K562 (cell line): Measurements from ENCODE around the gene RUVBL2. TPM values are rescaled to one million over a fixed set of nuclear protein-coding genes. Genes with fewer than 3 reads are reported as not detected.
A peak's percentile ranks its signal among the peaks of the same experiment; 100 is the strongest.

Experiments
- ADNP ChIP-seq: fragments of 200-800 bp; sonication (Bioruptor generic); IDR thresholded peaks from 2 replicates; pipeline ENCODE4 v1.6.1; 2016; ENCODE audit warnings: missing genetic modification characterization, missing compliant biosample characterization
- CBX5 ChIP-seq: IDR thresholded peaks from 2 replicates; pipeline ENCODE4 v1.6.1; 2014; ENCODE audit warnings: low read depth, borderline replicate concordance
- CREB1 ChIP-seq, 2 experiments: sonication (generic) in 1 of 2; formaldehyde crosslinking in 1 of 2; IDR thresholded peaks; 2 replicates each; pipeline versions ENCODE4 v1.6.1 to v1.8.0; 2012 to 2022; ENCODE audit warnings: inconsistent platforms in 1 of 2, mild to moderate bottlenecking in 1 of 2, missing genetic modification reagents in 1 of 2, moderate library complexity in 1 of 2
- DDX20 ChIP-seq: fragments of 450-650 bp; IDR thresholded peaks from 2 replicates; pipeline ENCODE4 v1.6.1; 2016; ENCODE audit warnings: missing genetic modification characterization, low read depth, mild to moderate bottlenecking, missing compliant biosample characterization, moderate library complexity
- ETS1 ChIP-seq: conservative IDR thresholded peaks from 2 replicates; pipeline ENCODE4 v1.6.1; 2011; ENCODE audit warnings: low read depth, mild to moderate bottlenecking, low read length; ENCODE audit not compliant: control insufficient read depth
- HNRNPH1 ChIP-seq: fragments of 200-400 bp; formaldehyde crosslinking; optimal IDR thresholded peaks from 2 replicates; pipeline ENCODE3; 2017; ENCODE audit warnings: low read depth, mild to moderate bottlenecking, low read length, moderate library complexity
- KDM5B ChIP-seq: fragments of 200-600 bp; sonication (generic); IDR thresholded peaks from 2 replicates; pipeline ENCODE4 v1.6.1; 2012; ENCODE audit warnings: low read depth, mild to moderate bottlenecking, moderate library complexity, low read length, control low read depth, inconsistent platforms; ENCODE audit not compliant: insufficient replicate concordance
- LEF1 ChIP-seq: fragments of 450-650 bp; IDR thresholded peaks from 2 replicates; pipeline ENCODE4 v1.6.1; 2016; ENCODE audit warnings: mild to moderate bottlenecking
- MCM3 ChIP-seq: fragments of 450-650 bp; IDR thresholded peaks from 2 replicates; pipeline ENCODE4 v1.6.1; 2016
- POLR3A ChIP-seq: IDR thresholded peaks from 2 replicates; pipeline ENCODE4 v1.6.1; 2011; ENCODE audit warnings: borderline replicate concordance, mild to moderate bottlenecking, moderate library complexity; ENCODE audit not compliant: insufficient read length, insufficient read depth; ENCODE audit errors: extremely low read depth
- RBBP5 ChIP-seq: fragments of 200-600 bp; sonication (generic); IDR thresholded peaks from 2 replicates; pipeline ENCODE4 v1.6.1; 2012; ENCODE audit warnings: borderline replicate concordance, mild to moderate bottlenecking, low read length, control low read depth, inconsistent platforms; ENCODE audit not compliant: insufficient read depth, poor library complexity, severe bottlenecking
- RFX7 ChIP-seq: fragments of 250-450 bp; sonication (Bioruptor Pico); IDR thresholded peaks from 2 replicates; pipeline ENCODE4 v1.5.1; 2021; ENCODE audit warnings: mild to moderate bottlenecking
- RNF219 ChIP-seq: fragments of 250-450 bp; sonication (Bioruptor Pico); IDR thresholded peaks from 2 replicates; pipeline ENCODE4 v1.5.0; 2022; ENCODE audit warnings: mild to moderate bottlenecking
- SMARCB1 ChIP-seq: IDR thresholded peaks from 2 replicates; pipeline ENCODE4 v1.6.1; 2011; ENCODE audit warnings: improper control_type of control experiment, low read depth; ENCODE audit not compliant: insufficient read length
- TFAM ChIP-seq: fragments of 250-450 bp; sonication (Bioruptor Pico); conservative IDR thresholded peaks from 2 replicates; pipeline ENCODE4 v1.5.0; 2021; ENCODE audit warnings: mild to moderate bottlenecking, moderate library complexity
- ZC3H8 ChIP-seq: fragments of 450-650 bp; IDR thresholded peaks from 2 replicates; pipeline ENCODE4 v1.6.1; 2017
- ZNF143 ChIP-seq: sonication (generic); formaldehyde crosslinking; IDR thresholded peaks from 2 replicates; pipeline ENCODE4 v1.9.0; 2022; ENCODE audit warnings: mild to moderate bottlenecking, missing genetic modification reagents
- ZNF511 ChIP-seq: sonication (generic); formaldehyde crosslinking; IDR thresholded peaks from 2 replicates; pipeline ENCODE4 v1.8.0; 2022; ENCODE audit warnings: mild to moderate bottlenecking, missing genetic modification reagents
- ZNF592 ChIP-seq: fragments of 450-650 bp; IDR thresholded peaks from 2 replicates; pipeline ENCODE4 v1.6.1; 2017; ENCODE audit warnings: antibody characterized with exemption, mild to moderate bottlenecking
- polyA plus RNA-seq, 8 experiments: library from polyadenylated mRNA; depleted of rRNA in 4 of 8; stranded (reverse) in 5 of 8; unstranded in 3 of 8; fragments of >200 nt; fragmentation: Nextera tagmentation in 2 of 8; fragmentation: Illumina TruSeq in 1 of 8; extraction: Ambion mirVana in 2 of 8; extraction: Trizol in 1 of 8; gene quantifications; 2 replicates each; pipeline versions ENCODE4 v1.2.1 to v1.2.3, GENCODE V29; 2011 to 2014; ENCODE audit warnings: inconsistent platforms in 1 of 8, missing spikeins in 1 of 8
- total RNA-seq, 7 experiments: library from RNA; depleted of rRNA in 6 of 7; stranded (reverse); fragments of >200 nt in 6 of 7; fragmentation: Illumina TruSeq in 2 of 7; extraction: Trizol in 2 of 7; gene quantifications; 2 replicates each; pipeline versions ENCODE4 v1.2.1 to v1.2.3, GENCODE V29; 2011 to 2021; ENCODE audit warnings: low replicate concordance in 1 of 7

The RUVBL2 gene
- total and polyA plus RNA-seq, 9 of the 15 experiments (the other 6 are each of a cell fraction or from before 2014, with no cell fraction given): 71.4 to 453 (median 237) TPM

GRCh38 chr19:48954595-48955307 is 38.9 kb upstream of the RUVBL2 start, which contains the start of gene BAX (continued):
- TF ChIP-seq HNRNPH1 (no peak), DDX20 (tag) (no peak), ZC3H8 (no peak), ZNF511 (CRISPR knock-in tag) (0 out of 2 replicates have a peak, but pooled peaks have one; percentile 69), LEF1 (peak; percentile 72), CREB1 (IDR thresholded peaks at IDR 0.05) (peak; percentile 79), CREB1 (CRISPR knock-in tag; IDR thresholded peaks at IDR 0.05) (peak; percentile 81; the same call in 1 of the 2 replicates), RBBP5 (peak; percentile 55), CBX5 (no peak), TFAM (no peak), RNF219 (CRISPR knock-in tag) (0 out of 2 replicates have a peak, but pooled peaks have one; percentile 54), KDM5B (peak; percentile 58), ZNF143 (CRISPR knock-in tag) (peak; percentile 34; the same call in 1 of the 2 replicates), POLR3A (no peak), SMARCB1 (no peak), ETS1 (peak; percentile 99), ADNP (tag) (no peak), RFX7 (no peak), MCM3 (no peak), ZNF592 (peak; percentile 31; the same call in 1 of the 2 replicates)
